Renal cortex interstitium (tissue), 3 donors: Measurements from ENCODE around the gene CAPS2. TPM values are rescaled to one million over a fixed set of nuclear protein-coding genes. Genes with fewer than 3 reads are reported as not detected.

Source experiments
- polyA plus RNA-seq, 3 donors: library from polyadenylated mRNA; unstranded; fragments of 120-200 nt; gene quantifications; one replicate each; pipeline ENCODE4 v1.2.1, GENCODE V29; 2013; ENCODE audit not compliant: insufficient read length in 3 of 3

CAPS2 gene
- polyA plus RNA-seq, 3 donors = 5.7 to 10.3 (median 8.2) TPM

Other genes starting within 250 kb of the CAPS2 start
- gene KCNC2, start 120.5 kb downstream of the CAPS2 start, polyA plus RNA-seq = under 1 TPM; 0.40 to 0.86 (median 0.73) TPM
- under 1 TPM in 1 of 3 donors, not detected in 2; 0.86 TPM for gene GLIPR1L1, start 4.3 kb upstream of the CAPS2 start, polyA plus RNA-seq
- 1 to 10 TPM; 1.9 to 3.4 (median 2.7) TPM for gene GLIPR1L2, start 60.8 kb upstream of the CAPS2 start, polyA plus RNA-seq
- 10 to 100 TPM; 16.9 to 19.9 (median 17.6) TPM for gene GLIPR1, start 150.4 kb upstream of the CAPS2 start, polyA plus RNA-seq
- gene KRR1, start 181.3 kb upstream of the CAPS2 start, polyA plus RNA-seq = 100 to 1,000 TPM in 1 of 3 donors, 10 to 100 TPM in 2; 75.3 to 103 (median 92.8) TPM